Stomach smooth muscle (tissue), 2 donors: ENCODE data around the gene NUBPL.
"Not testable (repeated sequence)": the region's sequence is repeated elsewhere in the genome, so short reads cannot be mapped to it uniquely, and the experiment has no call there.

Experiments used
- H3K27ac ChIP-seq: one replicate; pipeline ENCODE4 v1.7.0; 2013; ENCODE audit warnings: mild to moderate bottlenecking, low read length, inconsistent platforms
- H3K27me3 ChIP-seq, 2 donors: one replicate each; pipeline ENCODE4 v1.7.0; 2013; ENCODE audit warnings: low read length in 2 of 2; ENCODE audit not compliant: insufficient read depth in 2 of 2, control insufficient read depth in 1 of 2
- H3K36me3 ChIP-seq, 2 donors: one replicate each; pipeline ENCODE4 v1.7.0; 2013; ENCODE audit warnings: low read length in 2 of 2; ENCODE audit not compliant: control insufficient read depth in 2 of 2, insufficient read depth in 2 of 2
- H3K4me1 ChIP-seq: one replicate; pipeline ENCODE4 v1.7.0; 2013; ENCODE audit warnings: low read length; ENCODE audit not compliant: control insufficient read depth, insufficient read depth
- H3K4me3 ChIP-seq, 2 donors: one replicate each; pipeline ENCODE4 v1.7.0; 2013; ENCODE audit warnings: low read length in 2 of 2
- H3K9ac ChIP-seq, 2 donors: one replicate each; pipeline ENCODE4 v1.7.0; 2013; ENCODE audit warnings: low read length in 2 of 2, mild to moderate bottlenecking in 1 of 2
- H3K9me3 ChIP-seq, 2 donors: one replicate each; pipeline ENCODE4 v1.7.0; 2013; ENCODE audit warnings: low read length in 2 of 2; ENCODE audit not compliant: control insufficient read depth in 2 of 2
- donor health status: healthy.
- donor health status: Pancreatic carcinoma.

Gene NUBPL

GRCh38 chr14:31700282-31701074 lies 139.3 kb downstream of the NUBPL start:
- Histone ChIP-seq H3K27ac (no peak overlapping the region), H3K4me3 (no peak overlapping the region), H3K9me3 (peaks cover 0 to 7% of the 10 kb centered on the region in 2 donors), H3K36me3 (peaks cover 2 to 3% of the 10 kb centered on the region in 2 donors), H3K9ac (no peak overlapping the region), H3K4me1 (no peaks in the 10 kb centered on the region), H3K27me3 (no peaks in the 10 kb centered on the region)

- peaks cover 0 to 7% of the 10 kb centered on the region in 2 donors for H3K9me3 ChIP-seq
Measured at GRCh38 chr14:31702130-31702529, 140.9 kb downstream of the NUBPL start.

GRCh38 chr14:31703056-31703455 lies 141.9 kb downstream of the NUBPL start:
- H3K36me3 ChIP-seq = peaks cover 2 to 3% of the 10 kb centered on the region in 2 donors
- H3K27me3 ChIP-seq = no peaks in the 10 kb centered on the region
- no peak overlapping the region for H3K9ac ChIP-seq
- peaks cover 0 to 7% of the 10 kb centered on the region in 2 donors for H3K9me3 ChIP-seq
- no peak overlapping the region for H3K27ac ChIP-seq
- no peaks in the 10 kb centered on the region for H3K4me1 ChIP-seq
- no peak overlapping the region for H3K4me3 ChIP-seq

More at GRCh38 chr14:31702130-31702529, 140.9 kb downstream of the NUBPL start:
- Histone ChIP-seq H3K27ac (no peak overlapping the region), H3K4me1 (no peaks in the 10 kb centered on the region), H3K36me3 (peaks cover 2 to 3% of the 10 kb centered on the region in 2 donors), H3K27me3 (no peaks in the 10 kb centered on the region), H3K4me3 (no peak overlapping the region), H3K9ac (no peak overlapping the region)

GRCh38 chr14:31705731-31706130 lies 144.5 kb downstream of the NUBPL start:
- no peaks in the 10 kb centered on the region for H3K27me3 ChIP-seq
- no peak overlapping the region for H3K4me3 ChIP-seq
- H3K4me1 ChIP-seq = no peaks in the 10 kb centered on the region
- peaks cover 2 to 3% of the 10 kb centered on the region in 2 donors for H3K36me3 ChIP-seq
- peaks cover 0 to 7% of the 10 kb centered on the region in 2 donors for H3K9me3 ChIP-seq
- H3K9ac ChIP-seq = no peak overlapping the region
- H3K27ac ChIP-seq = no peak overlapping the region

GRCh38 chr14:31708661-31709060 lies 147.5 kb downstream of the NUBPL start:
- not testable (repeated sequence) for H3K36me3 ChIP-seq, H3K4me3 ChIP-seq, H3K27ac ChIP-seq, H3K9ac ChIP-seq, H3K9me3 ChIP-seq, H3K27me3 ChIP-seq, H3K4me1 ChIP-seq

- Histone ChIP-seq H3K27ac (no peak overlapping the region), H3K27me3 (no peaks in the 10 kb centered on the region), H3K4me1 (no peaks in the 10 kb centered on the region), H3K36me3 (no peaks in the 10 kb centered on the region), H3K4me3 (no peak overlapping the region), H3K9ac (no peak overlapping the region), H3K9me3 (no peaks in the 10 kb centered on the region)
Measured at GRCh38 chr14:31712244-31713127, 151.3 kb downstream of the NUBPL start.

- H3K27me3 ChIP-seq = no peaks in the 10 kb centered on the region
- no peaks in the 10 kb centered on the region for H3K9me3 ChIP-seq
- H3K27ac ChIP-seq = no peak overlapping the region
- no peaks in the 10 kb centered on the region for H3K36me3 ChIP-seq
- H3K4me3 ChIP-seq = no peak overlapping the region
- H3K4me1 ChIP-seq = no peaks in the 10 kb centered on the region
- no peak overlapping the region for H3K9ac ChIP-seq
Measured at GRCh38 chr14:31716208-31716607, 155.0 kb downstream of the NUBPL start.

GRCh38 chr14:31717294-31718085 lies 156.3 kb downstream of the NUBPL start:
- Histone ChIP-seq H3K9me3 (no peaks in the 10 kb centered on the region), H3K27me3 (no peaks in the 10 kb centered on the region), H3K4me1 (no peaks in the 10 kb centered on the region), H3K36me3 (no peaks in the 10 kb centered on the region), H3K4me3 (no peak overlapping the region), H3K27ac (no peak overlapping the region), H3K9ac (no peak overlapping the region)

- H3K27me3 ChIP-seq = no peaks in the 10 kb centered on the region
- H3K36me3 ChIP-seq = no peaks in the 10 kb centered on the region
- no peaks in the 10 kb centered on the region for H3K4me1 ChIP-seq
- H3K9me3 ChIP-seq = no peaks in the 10 kb centered on the region
- no peak overlapping the region for H3K27ac ChIP-seq
- H3K4me3 ChIP-seq = no peak overlapping the region
- no peak overlapping the region for H3K9ac ChIP-seq
Measured at GRCh38 chr14:31718585-31718984, 157.4 kb downstream of the NUBPL start.

GRCh38 chr14:31718985-31719384 lies 157.8 kb downstream of the NUBPL start:
- H3K4me3 ChIP-seq = no peak overlapping the region
- H3K36me3 ChIP-seq = no peaks in the 10 kb centered on the region
- no peaks in the 10 kb centered on the region for H3K4me1 ChIP-seq
- no peak overlapping the region for H3K9ac ChIP-seq
- no peak overlapping the region for H3K27ac ChIP-seq
- no peaks in the 10 kb centered on the region for H3K27me3 ChIP-seq
- no peaks in the 10 kb centered on the region for H3K9me3 ChIP-seq
